HepG2 (cell line): ENCODE data around the gene ELP1. TPM values are rescaled to one million over a fixed set of nuclear protein-coding genes. Genes with fewer than 3 reads are reported as not detected.
A peak's percentile ranks its signal among the peaks of the same experiment; 100 is the strongest.

Source experiments
- CBX1 ChIP-seq: IDR thresholded peaks from one replicate; pipeline ENCODE4 v1.6.1; 2016; ENCODE audit warnings: antibody characterized with exemption, low read depth
- HNRNPH1 ChIP-seq: fragments of 200-400 bp; formaldehyde crosslinking; optimal IDR thresholded peaks from 2 replicates; pipeline ENCODE3; 2017; ENCODE audit warnings: mild to moderate bottlenecking, low read depth, low read length
- KLF12 ChIP-seq: sonication (generic); formaldehyde crosslinking; IDR thresholded peaks from 2 replicates; pipeline ENCODE4 v1.4.0; 2020; ENCODE audit warnings: missing genetic modification reagents, borderline replicate concordance
- NFIB ChIP-seq: sonication (generic); formaldehyde crosslinking; IDR thresholded peaks from 2 replicates; pipeline ENCODE4 v1.9.0; 2021; ENCODE audit warnings: missing genetic modification reagents, mild to moderate bottlenecking, borderline replicate concordance
- PLRG1 ChIP-seq: fragments of 450-650 bp; conservative IDR thresholded peaks from 2 replicates; pipeline ENCODE4 v1.6.1; 2016
- REXO4 ChIP-seq: sonication (generic); formaldehyde crosslinking; IDR thresholded peaks from 2 replicates; pipeline ENCODE4 v1.8.0; 2022; ENCODE audit warnings: missing genetic modification reagents, mild to moderate bottlenecking, borderline replicate concordance
- STAG1 ChIP-seq: sonication (generic); formaldehyde crosslinking; IDR thresholded peaks from 2 replicates; pipeline ENCODE4 v1.4.0; 2020; ENCODE audit warnings: missing genetic modification reagents
- ZKSCAN8 ChIP-seq: IDR thresholded peaks from 2 replicates; pipeline ENCODE4 v1.6.1; 2016; ENCODE audit warnings: borderline replicate concordance, missing genetic modification reagents, missing compliant biosample characterization
- ZNF225 ChIP-seq: sonication (generic); formaldehyde crosslinking; IDR thresholded peaks from 2 replicates; pipeline ENCODE4 v1.4.0; 2020; ENCODE audit warnings: mild to moderate bottlenecking, missing genetic modification reagents
- ZNF296 ChIP-seq: sonication (generic); formaldehyde crosslinking; conservative IDR thresholded peaks from 2 replicates; pipeline ENCODE4 v1.5.0; 2020; ENCODE audit warnings: mild to moderate bottlenecking, missing genetic modification reagents
- ZNF33A ChIP-seq: sonication (generic); formaldehyde crosslinking; IDR thresholded peaks from 2 replicates; pipeline ENCODE4 v1.5.1; 2020; ENCODE audit warnings: missing genetic modification reagents, mild to moderate bottlenecking, moderate library complexity, borderline replicate concordance
- ZNF672 ChIP-seq: sonication (generic); formaldehyde crosslinking; IDR thresholded peaks from 2 replicates; pipeline ENCODE4 v1.8.1; 2022; ENCODE audit warnings: missing genetic modification reagents
- polyA plus RNA-seq, 8 experiments: library from polyadenylated mRNA; depleted of rRNA in 3 of 8; stranded (reverse) in 7 of 8; unstranded in 1 of 8; fragments of >200 nt; fragmentation: Illumina TruSeq in 4 of 8; extraction: Trizol in 4 of 8; gene quantifications; 2 replicates each; pipeline versions ENCODE4 v1.2.1 to v1.2.3, GENCODE V29; 2011 to 2016; ENCODE audit warnings: low read depth in 4 of 8, missing spikeins in 1 of 8, mixed read lengths in 1 of 8; ENCODE audit not compliant: insufficient read depth in 1 of 8
- total RNA-seq, 5 experiments: library from RNA; depleted of rRNA; stranded (reverse); fragments of >200 nt; fragmentation: Illumina TruSeq; extraction: Trizol; gene quantifications; 2 replicates each; pipeline ENCODE4 v1.2.3, GENCODE V29; 2016; ENCODE audit warnings: low read depth in 1 of 5
- TF ChIP-seq, protein P1 (sequence below): sonication (generic); formaldehyde crosslinking; IDR thresholded peaks from 2 replicates; pipeline ENCODE4 v1.5.0; 2020; ENCODE audit warnings: mild to moderate bottlenecking, missing genetic modification reagents
- TF ChIP-seq, protein P2 (sequence below): sonication (generic); formaldehyde crosslinking; IDR thresholded peaks from 2 replicates; pipeline ENCODE4 v1.9.0; 2022; ENCODE audit warnings: low read depth, missing genetic modification reagents
- TF ChIP-seq, protein P3 (sequence below): sonication (generic); formaldehyde crosslinking; IDR thresholded peaks from 2 replicates; pipeline ENCODE4 v1.4.0; 2020; ENCODE audit warnings: missing genetic modification reagents
- TF ChIP-seq, protein P4 (sequence below): IDR thresholded peaks from 2 replicates; pipeline ENCODE4 v1.6.1; 2016; ENCODE audit warnings: low read depth, borderline replicate concordance
- TF ChIP-seq, protein P5 (sequence below): sonication (generic); formaldehyde crosslinking; IDR thresholded peaks from 2 replicates; pipeline ENCODE4 v1.4.0; 2020; ENCODE audit warnings: mild to moderate bottlenecking, missing genetic modification reagents

The ELP1 gene
- total and polyA plus RNA-seq, 2 of the 13 experiments (the other 11 are each of a cell fraction or from before 2014, with no cell fraction given), result 157 to 275 TPM

DNA sequence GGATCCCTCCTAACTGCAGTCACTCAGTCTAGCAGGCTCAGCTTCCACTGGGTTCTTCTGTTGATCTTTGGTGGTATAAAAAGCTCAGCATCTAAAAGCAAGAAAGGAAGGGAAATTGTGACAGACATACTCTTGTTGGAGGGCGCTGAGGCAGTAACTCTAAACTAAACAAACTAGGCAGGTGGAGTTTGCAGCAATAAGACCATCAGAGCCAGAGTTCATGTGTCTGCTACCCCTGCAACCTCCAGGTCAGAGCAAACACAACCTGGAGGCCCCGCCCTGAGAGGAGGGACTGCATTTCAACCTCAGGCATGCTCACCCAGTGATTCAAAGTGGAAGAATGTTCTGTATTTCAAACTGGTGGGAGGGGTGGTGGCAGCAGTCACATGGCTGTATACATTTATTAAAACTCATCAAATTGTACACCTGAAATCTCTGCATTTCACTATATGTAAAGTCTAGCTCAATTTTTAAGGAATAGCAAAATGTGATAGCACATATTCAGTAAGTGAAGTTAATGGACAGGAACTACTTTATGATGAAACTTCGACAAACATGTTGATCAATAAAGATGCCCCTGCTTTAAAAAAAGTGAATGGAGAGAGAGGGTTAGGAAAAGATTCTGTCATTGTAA is 64.7 kb downstream of the ELP1 start (continued):
- TF ChIP-seq, protein P1, sequence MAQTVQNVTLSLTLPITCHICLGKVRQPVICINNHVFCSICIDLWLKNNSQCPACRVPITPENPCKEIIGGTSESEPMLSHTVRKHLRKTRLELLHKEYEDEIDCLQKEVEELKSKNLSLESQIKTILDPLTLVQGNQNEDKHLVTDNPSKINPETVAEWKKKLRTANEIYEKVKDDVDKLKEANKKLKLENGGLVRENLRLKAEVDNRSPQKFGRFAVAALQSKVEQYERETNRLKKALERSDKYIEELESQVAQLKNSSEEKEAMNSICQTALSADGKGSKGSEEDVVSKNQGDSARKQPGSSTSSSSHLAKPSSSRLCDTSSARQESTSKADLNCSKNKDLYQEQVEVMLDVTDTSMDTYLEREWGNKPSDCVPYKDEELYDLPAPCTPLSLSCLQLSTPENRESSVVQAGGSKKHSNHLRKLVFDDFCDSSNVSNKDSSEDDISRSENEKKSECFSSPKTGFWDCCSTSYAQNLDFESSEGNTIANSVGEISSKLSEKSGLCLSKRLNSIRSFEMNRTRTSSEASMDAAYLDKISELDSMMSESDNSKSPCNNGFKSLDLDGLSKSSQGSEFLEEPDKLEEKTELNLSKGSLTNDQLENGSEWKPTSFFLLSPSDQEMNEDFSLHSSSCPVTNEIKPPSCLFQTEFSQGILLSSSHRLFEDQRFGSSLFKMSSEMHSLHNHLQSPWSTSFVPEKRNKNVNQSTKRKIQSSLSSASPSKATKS (CRISPR knock-in tag), result no peak; the same call in 1 of the 2 replicates
- no peak for TF ChIP-seq HNRNPH1
- no peak for TF ChIP-seq ZNF672 (CRISPR knock-in tag)
- TF ChIP-seq, protein P2, sequence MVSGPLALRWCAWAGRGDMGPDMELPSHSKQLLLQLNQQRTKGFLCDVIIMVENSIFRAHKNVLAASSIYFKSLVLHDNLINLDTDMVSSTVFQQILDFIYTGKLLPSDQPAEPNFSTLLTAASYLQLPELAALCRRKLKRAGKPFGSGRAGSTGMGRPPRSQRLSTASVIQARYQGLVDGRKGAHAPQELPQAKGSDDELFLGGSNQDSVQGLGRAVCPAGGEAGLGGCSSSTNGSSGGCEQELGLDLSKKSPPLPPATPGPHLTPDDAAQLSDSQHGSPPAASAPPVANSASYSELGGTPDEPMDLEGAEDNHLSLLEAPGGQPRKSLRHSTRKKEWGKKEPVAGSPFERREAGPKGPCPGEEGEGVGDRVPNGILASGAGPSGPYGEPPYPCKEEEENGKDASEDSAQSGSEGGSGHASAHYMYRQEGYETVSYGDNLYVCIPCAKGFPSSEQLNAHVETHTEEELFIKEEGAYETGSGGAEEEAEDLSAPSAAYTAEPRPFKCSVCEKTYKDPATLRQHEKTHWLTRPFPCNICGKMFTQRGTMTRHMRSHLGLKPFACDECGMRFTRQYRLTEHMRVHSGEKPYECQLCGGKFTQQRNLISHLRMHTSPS (CRISPR knock-in tag), result peak; percentile 43; the same call in 1 of the 2 replicates
- TF ChIP-seq NFIB, result no peak
- no peak for TF ChIP-seq ZNF296 (CRISPR knock-in tag)
- TF ChIP-seq, protein P3, sequence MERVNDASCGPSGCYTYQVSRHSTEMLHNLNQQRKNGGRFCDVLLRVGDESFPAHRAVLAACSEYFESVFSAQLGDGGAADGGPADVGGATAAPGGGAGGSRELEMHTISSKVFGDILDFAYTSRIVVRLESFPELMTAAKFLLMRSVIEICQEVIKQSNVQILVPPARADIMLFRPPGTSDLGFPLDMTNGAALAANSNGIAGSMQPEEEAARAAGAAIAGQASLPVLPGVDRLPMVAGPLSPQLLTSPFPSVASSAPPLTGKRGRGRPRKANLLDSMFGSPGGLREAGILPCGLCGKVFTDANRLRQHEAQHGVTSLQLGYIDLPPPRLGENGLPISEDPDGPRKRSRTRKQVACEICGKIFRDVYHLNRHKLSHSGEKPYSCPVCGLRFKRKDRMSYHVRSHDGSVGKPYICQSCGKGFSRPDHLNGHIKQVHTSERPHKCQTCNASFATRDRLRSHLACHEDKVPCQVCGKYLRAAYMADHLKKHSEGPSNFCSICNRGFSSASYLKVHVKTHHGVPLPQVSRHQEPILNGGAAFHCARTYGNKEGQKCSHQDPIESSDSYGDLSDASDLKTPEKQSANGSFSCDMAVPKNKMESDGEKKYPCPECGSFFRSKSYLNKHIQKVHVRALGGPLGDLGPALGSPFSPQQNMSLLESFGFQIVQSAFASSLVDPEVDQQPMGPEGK (CRISPR knock-in tag), result peak; percentile 65
- no peak; the same call in 1 of the 2 replicates for TF ChIP-seq KLF12 (CRISPR knock-in tag)
- TF ChIP-seq STAG1, result no peak; the same call in 1 of the 2 replicates
- peak; percentile 65; the same call in 1 of the 2 replicates for TF ChIP-seq ZKSCAN8 (CRISPR knock-in tag)
- TF ChIP-seq ZNF33A (CRISPR knock-in tag), result no peak
- TF ChIP-seq, protein P4, sequence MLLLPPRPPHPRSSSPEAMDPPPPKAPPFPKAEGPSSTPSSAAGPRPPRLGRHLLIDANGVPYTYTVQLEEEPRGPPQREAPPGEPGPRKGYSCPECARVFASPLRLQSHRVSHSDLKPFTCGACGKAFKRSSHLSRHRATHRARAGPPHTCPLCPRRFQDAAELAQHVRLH, result peak; percentile 38; the same call in 1 of the 2 replicates
- TF ChIP-seq, protein P5, sequence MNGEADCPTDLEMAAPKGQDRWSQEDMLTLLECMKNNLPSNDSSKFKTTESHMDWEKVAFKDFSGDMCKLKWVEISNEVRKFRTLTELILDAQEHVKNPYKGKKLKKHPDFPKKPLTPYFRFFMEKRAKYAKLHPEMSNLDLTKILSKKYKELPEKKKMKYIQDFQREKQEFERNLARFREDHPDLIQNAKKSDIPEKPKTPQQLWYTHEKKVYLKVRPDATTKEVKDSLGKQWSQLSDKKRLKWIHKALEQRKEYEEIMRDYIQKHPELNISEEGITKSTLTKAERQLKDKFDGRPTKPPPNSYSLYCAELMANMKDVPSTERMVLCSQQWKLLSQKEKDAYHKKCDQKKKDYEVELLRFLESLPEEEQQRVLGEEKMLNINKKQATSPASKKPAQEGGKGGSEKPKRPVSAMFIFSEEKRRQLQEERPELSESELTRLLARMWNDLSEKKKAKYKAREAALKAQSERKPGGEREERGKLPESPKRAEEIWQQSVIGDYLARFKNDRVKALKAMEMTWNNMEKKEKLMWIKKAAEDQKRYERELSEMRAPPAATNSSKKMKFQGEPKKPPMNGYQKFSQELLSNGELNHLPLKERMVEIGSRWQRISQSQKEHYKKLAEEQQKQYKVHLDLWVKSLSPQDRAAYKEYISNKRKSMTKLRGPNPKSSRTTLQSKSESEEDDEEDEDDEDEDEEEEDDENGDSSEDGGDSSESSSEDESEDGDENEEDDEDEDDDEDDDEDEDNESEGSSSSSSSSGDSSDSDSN (CRISPR knock-in tag), result 0 out of 2 replicates have a peak, but pooled peaks have one; percentile 34
- no peak for TF ChIP-seq REXO4 (CRISPR knock-in tag)
- TF ChIP-seq PLRG1, result no peak
- no peak for TF ChIP-seq ZNF225
- no peak for TF ChIP-seq CBX1
